HEK293T (cell line): ENCODE data around the gene CSHL1.

Source experiments
- CTCF ChIA-PET: fragments of 350-600 bp; formaldehyde crosslinking; extraction: SDS; loops from one replicate; lab custom pipeline; 2021; ENCODE audit warnings: antibody characterized with exemption, inconsistent platforms; lab: Yijun Ruan, JAX
- POLR2A ChIA-PET: fragments of 350-600 bp; formaldehyde crosslinking; extraction: SDS; loops from one replicate; lab custom pipeline; 2020; ENCODE audit warnings: antibody characterized with exemption, inconsistent platforms; lab: Yijun Ruan, JAX
- DNase-seq: peaks from one replicate; pipeline ENCODE4 v3.0.0; 2012; ENCODE audit warnings: mixed read lengths; ENCODE audit errors: extremely low spot score
- ARNT ChIP-seq: fragments of 450-650 bp; IDR thresholded peaks from 2 replicates; pipeline ENCODE4 v1.6.1; 2017; ENCODE audit warnings: mild to moderate bottlenecking
- BHLHE40 ChIP-seq: fragments of 450-650 bp; IDR thresholded peaks from 2 replicates; pipeline ENCODE4 v1.6.1; 2016; ENCODE audit warnings: mild to moderate bottlenecking, moderate library complexity, borderline replicate concordance
- CTBP1 ChIP-seq: fragments of 450-650 bp; IDR thresholded peaks from 2 replicates; pipeline ENCODE4 v1.6.1; 2016; ENCODE audit warnings: borderline replicate concordance
- ELF4 ChIP-seq: fragments of 450-650 bp; IDR thresholded peaks from 2 replicates; pipeline ENCODE4 v1.6.1; 2017; ENCODE audit warnings: antibody characterized with exemption
- FOXA1 ChIP-seq: fragments of 450-650 bp; IDR thresholded peaks from 2 replicates; pipeline ENCODE4 v1.6.1; 2016; ENCODE audit warnings: mild to moderate bottlenecking
- FOXK2 ChIP-seq: fragments of 450-650 bp; IDR thresholded peaks from 2 replicates; pipeline ENCODE4 v1.6.1; 2016; ENCODE audit warnings: mild to moderate bottlenecking
- FOXM1 ChIP-seq: fragments of 450-650 bp; IDR thresholded peaks from 2 replicates; pipeline ENCODE4 v1.6.1; 2017; ENCODE audit warnings: mild to moderate bottlenecking, borderline replicate concordance
- HDGF ChIP-seq: fragments of 450-650 bp; IDR thresholded peaks from 2 replicates; pipeline ENCODE4 v1.6.1; 2017; ENCODE audit warnings: antibody characterized with exemption, borderline replicate concordance
- L3MBTL2 ChIP-seq: fragments of 450-650 bp; conservative IDR thresholded peaks from 2 replicates; pipeline ENCODE4 v1.6.1; 2016; ENCODE audit warnings: mild to moderate bottlenecking
- LEF1 ChIP-seq: fragments of 450-650 bp; IDR thresholded peaks from 2 replicates; pipeline ENCODE4 v1.6.1; 2017; ENCODE audit warnings: mild to moderate bottlenecking, borderline replicate concordance
- NFRKB ChIP-seq: fragments of 450-650 bp; IDR thresholded peaks from 2 replicates; pipeline ENCODE4 v1.6.1; 2016; ENCODE audit warnings: mild to moderate bottlenecking, moderate library complexity
- PKNOX1 ChIP-seq: fragments of 450-650 bp; IDR thresholded peaks from 2 replicates; pipeline ENCODE4 v1.6.1; 2016
- SP1 ChIP-seq: fragments of 450-650 bp; IDR thresholded peaks from 2 replicates; pipeline ENCODE4 v1.6.1; 2017
- SUZ12 ChIP-seq: fragments of 450-650 bp; IDR thresholded peaks from 2 replicates; pipeline ENCODE4 v1.6.1; 2016; ENCODE audit warnings: mild to moderate bottlenecking
- TARDBP ChIP-seq: fragments of 450-650 bp; IDR thresholded peaks from 2 replicates; pipeline ENCODE4 v1.6.1; 2016
- ZNF384 ChIP-seq: fragments of 450-650 bp; IDR thresholded peaks from 2 replicates; pipeline ENCODE4 v1.6.1; 2016

Gene CSHL1

GRCh38 chr17:63941162-63941561, 30.1 kb upstream of the CSHL1 start:
- TF ChIP-seq BHLHE40 (no peak), TARDBP (no peak), CTBP1 (no peak), PKNOX1 (no peak), FOXA1 (no peak), SP1 (no peak), ARNT (no peak)
- no peak for DNase-seq
- ChIA-PET CTCF (no interaction called here), POLR2A (no interaction called here)

GRCh38 chr17:63940584-63940983, 29.5 kb upstream of the CSHL1 start:
- DNase-seq = no peak
- POLR2A ChIA-PET = no interaction called here
- CTCF ChIA-PET = no interaction called here
- no peak for TF ChIP-seq HDGF
- no peak for TF ChIP-seq NFRKB
- no peak for TF ChIP-seq SP1
- TF ChIP-seq ELF4 = no peak
- no peak for TF ChIP-seq CTBP1
- TF ChIP-seq ARNT = no peak
- no peak for TF ChIP-seq LEF1
- TF ChIP-seq BHLHE40 = no peak
- TF ChIP-seq FOXM1 = no peak
- TF ChIP-seq PKNOX1 = no peak

- CTCF ChIA-PET = interaction anchor here (1.1 kb wide), 1 partner anchor 86 kb away, joined by 4 read pairs; no protein-coding TSS in a partner anchor
- no peak for DNase-seq
- POLR2A ChIA-PET = no interaction called here
- TF ChIP-seq SP1 (no peak), ARNT (no peak), ELF4 (no peak), NFRKB (no peak), L3MBTL2 (no peak), SUZ12 (no peak), FOXA1 (no peak), ZNF384 (no peak), FOXK2 (no peak), PKNOX1 (no peak), FOXM1 (no peak), BHLHE40 (no peak), TARDBP (no peak)
Measured at GRCh38 chr17:63939884-63940283, 28.8 kb upstream of the CSHL1 start.

GRCh38 chr17:63939401-63939800, 28.3 kb upstream of the CSHL1 start:
- ChIA-PET POLR2A (no interaction called here), CTCF (interaction anchor here (1.1 kb wide), 1 partner anchor 86 kb away, joined by 4 read pairs; no protein-coding TSS in a partner anchor)
- no peak for TF ChIP-seq PKNOX1
- no peak for TF ChIP-seq TARDBP
- TF ChIP-seq SUZ12 = no peak
- TF ChIP-seq ARNT = no peak
- TF ChIP-seq L3MBTL2 = no peak
- no peak for TF ChIP-seq NFRKB
- no peak for TF ChIP-seq CTBP1
- no peak for TF ChIP-seq FOXK2
- TF ChIP-seq ELF4 = no peak
- TF ChIP-seq FOXM1 = no peak
- no peak for TF ChIP-seq BHLHE40
- TF ChIP-seq ZNF384 = no peak
- TF ChIP-seq LEF1 = no peak
- TF ChIP-seq FOXA1 = no peak
- TF ChIP-seq HDGF = no peak
- no peak for TF ChIP-seq SP1
- no peak for DNase-seq

- ChIA-PET CTCF (interaction anchor here (0.6 to 1.2 kb wide), 2 partner anchors 9 to 382 kb away, joined by 3 to 6 read pairs; no protein-coding TSS in a partner anchor), POLR2A (no interaction called here)
- no peak for TF ChIP-seq NFRKB
- TF ChIP-seq L3MBTL2 = no peak
- DNase-seq = no peak
Measured at GRCh38 chr17:63937920-63938319, 26.9 kb upstream of the CSHL1 start.

- DNase-seq = no peak
- ChIA-PET CTCF (interaction anchor here (1.0 to 1.2 kb wide), 2 partner anchors 9 to 57 kb away, joined by 3 to 6 read pairs; no protein-coding TSS in a partner anchor), POLR2A (no interaction called here)
- TF ChIP-seq BHLHE40 (no peak), ARNT (no peak), TARDBP (no peak), SUZ12 (no peak), FOXM1 (no peak), PKNOX1 (no peak), HDGF (no peak), FOXK2 (no peak), L3MBTL2 (no peak), ELF4 (no peak)
Measured at GRCh38 chr17:63937319-63937718, 26.3 kb upstream of the CSHL1 start.
